Measurements from ENCODE around the gene NKX3-2.

GRCh38 chr4:13540446-13541175, 3.7 kb downstream of the NKX3-2 start:
- no peak for TF ChIP-seq POLR2A (IDR thresholded peaks at IDR 0.05)
- no peak for TF ChIP-seq CTCF (IDR thresholded peaks at IDR 0.05)
